Iris pigment epithelial cell (primary cell): ENCODE results near the gene SMR3B.
A peak's percentile ranks its signal among the peaks of the same experiment; 100 is the strongest.

ENCODE experiments used
- DNase-seq: peaks from one replicate; pipeline ENCODE4 v3.0.0-alpha.2; 2011; ENCODE audit warnings: low read depth

The SMR3B gene

GRCh38 chr4:70382691-70383181 is at the start of gene SMR3B:
Gene SMR3B (plus strand): TSS chr4:70383131. CDS start chr4:70384511, 1,380 bp downstream.
- no peak for DNase-seq

- no peak for DNase-seq
Observed at GRCh38 chr4:70334681-70335080, 48.2 kb upstream of the SMR3B start, which contains the start of gene CABS1. Gene CABS1 (plus strand): TSS chr4:70334981. CDS start chr4:70335040, 59 bp downstream.

GRCh38 chr4:70336043-70336442 is 46.9 kb upstream of the SMR3B start:
- no peak for DNase-seq

GRCh38 chr4:70337886-70338420 is 45.0 kb upstream of the SMR3B start:
- DNase-seq, result no peak

- DNase-seq, result no peak
Observed at GRCh38 chr4:70356185-70356584, 26.7 kb upstream of the SMR3B start.

GRCh38 chr4:70359115-70359661 is 23.7 kb upstream of the SMR3B start:
- no peak for DNase-seq

- DNase-seq, result no peak
Observed at GRCh38 chr4:70360460-70360859, 22.5 kb upstream of the SMR3B start, which contains the start of gene SMR3A. Gene SMR3A (plus strand): TSS chr4:70360760. CDS start chr4:70362116, 1,356 bp downstream.

- no peak for DNase-seq
Observed at GRCh38 chr4:70364002-70364401, 18.9 kb upstream of the SMR3B start.

GRCh38 chr4:70365479-70365878 is 17.5 kb upstream of the SMR3B start:
- DNase-seq, result peak; percentile 4

- DNase-seq, result no peak
Observed at GRCh38 chr4:70367813-70368212, 15.1 kb upstream of the SMR3B start.

- DNase-seq, result no peak
Observed at GRCh38 chr4:70371987-70372386, 10.9 kb upstream of the SMR3B start.

GRCh38 chr4:70372760-70373159 is 10.2 kb upstream of the SMR3B start:
- DNase-seq, result no peak

- DNase-seq, result no peak
Observed at GRCh38 chr4:70380578-70380977, 2.4 kb upstream of the SMR3B start.

- DNase-seq, result no peak
Observed at GRCh38 chr4:70392057-70392776, 9.3 kb downstream of the SMR3B start.

GRCh38 chr4:70397580-70397979 is 14.6 kb downstream of the SMR3B start, which contains the start of gene OPRPN:
Gene OPRPN (plus strand): TSS chr4:70397940. CDS start chr4:70399286, 1,346 bp downstream.
- DNase-seq, result no peak

GRCh38 chr4:70399319-70399718 is 16.4 kb downstream of the SMR3B start:
- DNase-seq, result no peak

- no peak for DNase-seq
Observed at GRCh38 chr4:70402762-70403161, 19.8 kb downstream of the SMR3B start.

GRCh38 chr4:70405765-70406164 is 22.8 kb downstream of the SMR3B start:
- no peak for DNase-seq

GRCh38 chr4:70425306-70425705 is 42.4 kb downstream of the SMR3B start:
- no peak for DNase-seq

GRCh38 chr4:70426789-70427188 is 43.9 kb downstream of the SMR3B start:
- DNase-seq, result no peak

GRCh38 chr4:70437197-70437596 is 54.3 kb downstream of the SMR3B start:
- DNase-seq, result no peak
